CD4-positive, alpha-beta T cell treated with Interferon gamma for 1 hour (primary cell): ENCODE measurements around the gene PDE5A.
"Not testable (repeated sequence)": the region's sequence is repeated elsewhere in the genome, so short reads cannot be mapped to it uniquely, and the experiment has no call there.

Source experiments
- DNase-seq: peaks from one replicate; pipeline ENCODE4 v3.0.0-alpha.2; 2020

The PDE5A gene

GRCh38 chr4:119518230-119518892 is 110.2 kb downstream of the PDE5A start:
- no peak for DNase-seq

DNA sequence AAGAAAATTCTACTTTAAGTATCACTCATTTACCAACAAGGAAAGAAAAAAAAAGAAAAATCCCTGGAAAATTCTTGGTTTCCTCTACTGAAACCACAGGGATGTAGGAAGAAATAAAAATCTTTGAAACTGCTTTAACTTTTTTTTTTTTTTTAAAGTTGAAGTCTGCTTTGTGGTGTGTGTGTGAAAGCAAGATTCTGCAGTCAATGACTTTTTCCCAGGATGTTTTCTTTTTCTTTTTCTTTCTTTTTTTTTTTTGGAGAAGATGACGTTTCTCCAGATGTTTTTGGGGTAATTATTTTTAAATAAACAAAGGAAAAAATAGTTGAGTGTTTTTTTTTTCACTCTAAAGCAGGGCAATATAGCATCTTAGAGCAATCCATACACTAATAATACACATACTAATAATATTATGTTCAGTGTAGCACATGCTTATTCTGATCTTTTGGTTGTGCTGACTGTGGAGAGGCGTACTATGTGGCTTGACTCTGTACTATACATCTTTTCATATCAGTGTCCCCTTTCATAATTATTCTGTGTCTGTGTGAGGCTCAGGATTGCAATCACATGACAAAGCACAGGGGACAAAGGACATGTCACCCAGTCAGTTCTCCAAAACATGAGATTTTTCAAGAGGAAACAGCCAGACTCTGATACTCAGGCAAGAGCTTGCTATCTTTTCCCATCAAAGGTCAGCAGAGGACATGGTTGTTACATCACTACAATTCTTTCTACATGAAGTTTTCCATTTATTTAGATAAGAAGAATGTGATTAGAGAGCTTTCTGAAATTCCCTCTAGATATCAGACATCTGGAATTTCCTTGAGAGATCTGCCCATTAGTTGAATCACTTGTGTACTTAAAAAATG is 111.0 kb downstream of the PDE5A start:
- no peak for DNase-seq

- no peak for DNase-seq
These were observed 116.2 kb downstream of the PDE5A start for GRCh38 chr4:119512398-119512797.

GRCh38 chr4:119510395-119511149 is 118.0 kb downstream of the PDE5A start:
- DNase-seq, result no peak

DNA sequence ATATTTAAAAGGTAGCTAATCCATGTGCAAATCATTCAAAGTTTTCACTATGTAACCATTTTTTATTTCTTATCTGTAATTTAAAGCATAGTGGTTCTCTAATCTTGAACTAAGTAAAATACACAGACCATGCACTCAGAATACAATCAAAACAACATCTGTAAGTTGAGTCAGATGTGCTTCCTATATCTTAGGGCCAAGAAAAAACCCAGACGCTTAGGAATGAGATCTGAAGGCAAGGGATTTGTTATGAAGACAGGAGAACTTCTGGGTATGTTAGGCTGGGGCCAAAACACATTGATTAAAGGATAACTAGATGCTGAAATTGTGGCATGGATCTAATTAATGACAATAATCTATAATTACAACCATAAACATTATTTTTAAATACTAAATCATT is 120.3 kb downstream of the PDE5A start:
- no peak for DNase-seq

DNA sequence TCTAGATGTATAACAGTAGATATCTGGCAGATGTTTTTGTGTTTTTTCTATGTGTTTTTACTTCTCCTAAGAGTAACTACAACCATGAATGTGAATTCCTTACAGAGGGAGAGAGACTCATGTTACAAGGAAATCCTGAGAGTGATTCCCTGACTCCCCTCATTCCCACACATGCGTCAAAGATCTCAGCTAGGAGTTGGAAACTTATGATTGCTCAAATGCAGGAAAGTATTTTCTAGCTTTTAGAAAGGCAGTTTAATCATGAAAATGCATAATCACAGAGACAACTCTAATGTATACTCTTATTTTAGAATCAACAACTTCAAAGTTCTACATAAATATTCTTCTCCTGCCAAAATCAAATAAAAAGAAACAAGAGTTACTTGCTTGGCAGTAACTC is 121.8 kb downstream of the PDE5A start:
- no peak for DNase-seq

DNA sequence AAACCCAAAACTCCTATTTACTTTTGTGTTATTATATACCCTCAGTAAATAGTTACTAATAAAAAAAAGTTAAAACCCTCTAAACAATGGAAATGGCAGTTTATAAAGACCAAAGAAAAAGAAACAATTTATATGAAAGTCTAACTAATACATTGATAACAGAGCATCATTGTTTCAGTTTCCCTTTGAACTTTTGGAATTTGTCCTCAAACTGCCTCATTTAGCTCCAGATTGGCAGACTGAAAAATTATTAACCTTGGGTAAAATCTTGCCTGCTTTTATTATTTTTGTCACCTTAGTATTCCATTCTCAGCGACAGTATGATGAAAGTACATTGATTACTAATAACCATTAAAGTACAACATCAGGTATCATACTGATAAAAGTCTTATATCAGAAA is 124.0 kb downstream of the PDE5A start:
- DNase-seq, result no peak

GRCh38 chr4:119501740-119502139 is 126.9 kb downstream of the PDE5A start:
- DNase-seq, result no peak

GRCh38 chr4:119498527-119498926 is 130.1 kb downstream of the PDE5A start:
- no peak for DNase-seq

DNA sequence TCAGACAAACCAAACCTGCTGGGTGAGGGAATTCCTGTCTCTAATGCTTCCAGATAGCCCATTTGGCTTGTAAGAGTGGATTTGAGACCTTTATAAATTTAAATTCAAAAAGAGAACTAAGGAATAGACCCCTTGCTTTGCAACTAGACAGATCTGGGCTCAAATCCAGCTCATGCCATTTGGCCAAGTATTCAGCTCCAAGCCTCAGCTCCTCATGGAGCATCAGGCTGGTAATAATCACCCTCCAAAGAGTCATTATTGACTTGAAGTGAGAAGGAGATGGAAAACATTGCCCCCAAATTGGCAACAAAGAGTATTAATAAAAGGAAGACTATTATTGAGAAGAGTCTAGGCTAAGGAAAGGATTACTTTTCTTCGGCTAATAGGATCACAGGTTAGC is 134.7 kb downstream of the PDE5A start:
- DNase-seq, result no peak

DNA sequence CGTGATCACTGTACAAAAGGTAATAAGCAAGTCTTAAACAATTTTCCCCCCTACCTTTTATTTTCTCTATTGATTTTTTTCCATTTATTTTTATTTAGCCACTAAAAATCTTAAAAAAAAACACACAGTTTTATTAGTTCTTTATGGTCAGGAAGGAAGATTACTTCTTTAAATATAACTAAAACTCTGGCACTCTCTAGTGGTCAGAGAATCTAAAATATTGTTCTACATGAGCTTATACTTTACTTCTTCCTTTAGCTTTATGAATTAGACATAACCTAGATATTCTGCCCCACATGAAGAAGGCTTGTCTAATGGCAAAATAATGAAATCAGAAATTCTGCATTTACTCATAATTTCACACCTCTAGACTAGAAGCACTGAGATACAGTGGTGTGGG is 135.2 kb downstream of the PDE5A start:
- DNase-seq, result no peak

- DNase-seq, result no peak
These were observed 138.3 kb downstream of the PDE5A start for GRCh38 chr4:119490335-119490734.

- DNase-seq, result no peak
These were observed 139.3 kb downstream of the PDE5A start for GRCh38 chr4:119489305-119489704.

- DNase-seq, result no peak
These were observed 148.3 kb downstream of the PDE5A start for GRCh38 chr4:119480331-119480730.

DNA sequence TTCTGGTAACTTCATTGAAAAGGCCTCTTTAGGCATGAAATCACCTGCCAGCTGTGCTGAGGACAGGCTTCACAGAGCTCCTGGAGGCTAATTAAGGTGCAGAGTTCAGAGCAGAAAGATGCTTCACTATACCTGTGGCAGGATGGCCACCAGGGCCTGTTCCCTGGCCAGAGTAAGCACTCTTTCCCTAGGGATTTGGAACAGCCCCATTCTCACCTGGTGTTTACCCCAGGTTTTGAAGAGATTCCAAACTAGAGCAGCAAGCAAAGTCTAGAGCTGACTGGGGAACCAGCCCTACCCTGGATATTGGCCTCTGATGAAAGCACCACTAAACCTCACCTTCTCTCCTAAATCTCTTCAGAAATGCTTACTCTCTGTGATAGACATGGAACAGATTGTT is 148.8 kb downstream of the PDE5A start:
- no peak for DNase-seq

GRCh38 chr4:119479180-119479808 is 149.3 kb downstream of the PDE5A start:
- DNase-seq, result no peak

DNA sequence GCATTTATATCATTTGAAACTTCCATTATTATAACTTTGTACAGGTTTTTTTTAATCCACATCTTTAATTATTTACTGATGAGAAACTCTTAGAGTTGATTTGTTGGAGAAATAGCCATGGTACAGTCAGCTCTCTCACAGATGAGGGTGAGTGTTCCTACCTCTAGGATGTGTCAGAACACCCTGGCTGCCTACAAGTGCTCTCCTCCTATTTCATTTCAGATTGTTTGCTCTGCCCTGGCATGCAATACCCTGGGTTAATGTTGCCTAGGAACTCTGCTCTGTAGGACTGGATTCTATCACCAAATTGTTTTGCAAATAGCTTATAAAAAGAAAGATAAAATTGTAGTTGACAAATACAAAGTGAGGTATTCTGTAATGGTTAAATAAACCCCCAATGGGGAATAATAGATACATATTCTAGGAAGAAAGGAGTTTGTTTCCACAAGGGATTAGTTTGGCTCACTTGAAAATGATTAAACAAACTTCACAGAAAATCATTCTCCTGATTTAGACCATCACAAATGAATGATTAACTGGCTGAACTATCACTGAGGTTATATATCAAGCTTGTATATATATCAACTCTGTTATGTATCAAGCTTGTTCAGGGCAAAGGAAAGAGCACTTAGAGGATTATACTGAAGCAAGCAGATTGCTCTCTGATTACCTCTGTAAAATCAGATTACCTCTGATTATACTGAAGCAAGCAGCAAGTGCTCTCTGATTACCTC is 150.0 kb downstream of the PDE5A start:
- DNase-seq, result no peak

DNA sequence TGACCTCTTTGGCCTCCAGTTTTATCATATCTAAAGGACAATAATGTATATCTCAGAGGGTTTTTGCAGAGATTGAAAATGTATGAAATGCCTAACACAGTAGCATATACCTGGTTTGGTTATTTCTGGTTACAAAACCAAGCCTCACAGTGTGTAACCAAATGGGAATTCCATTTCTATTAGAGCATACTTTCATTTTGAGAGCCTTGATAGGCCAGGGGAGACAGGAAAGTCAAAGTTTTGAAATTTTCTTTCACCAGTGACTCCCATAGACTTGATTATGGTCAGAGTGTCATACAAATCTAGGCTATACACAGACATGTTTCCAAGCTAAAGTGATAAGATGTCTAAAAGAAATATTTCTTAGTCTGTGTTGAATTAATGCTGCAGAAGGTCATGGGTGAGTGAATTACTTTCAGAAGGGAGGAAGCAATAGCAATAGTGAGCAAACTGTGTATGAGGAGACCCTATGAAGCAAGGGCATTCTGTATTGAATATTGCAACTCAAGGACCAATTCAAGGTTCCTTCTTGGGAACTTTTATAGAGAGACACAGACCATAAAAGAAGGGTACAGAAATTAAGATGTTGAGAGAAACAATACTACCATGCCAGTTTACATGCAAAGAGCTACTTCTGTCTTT is 151.1 kb downstream of the PDE5A start:
- no peak for DNase-seq

DNA sequence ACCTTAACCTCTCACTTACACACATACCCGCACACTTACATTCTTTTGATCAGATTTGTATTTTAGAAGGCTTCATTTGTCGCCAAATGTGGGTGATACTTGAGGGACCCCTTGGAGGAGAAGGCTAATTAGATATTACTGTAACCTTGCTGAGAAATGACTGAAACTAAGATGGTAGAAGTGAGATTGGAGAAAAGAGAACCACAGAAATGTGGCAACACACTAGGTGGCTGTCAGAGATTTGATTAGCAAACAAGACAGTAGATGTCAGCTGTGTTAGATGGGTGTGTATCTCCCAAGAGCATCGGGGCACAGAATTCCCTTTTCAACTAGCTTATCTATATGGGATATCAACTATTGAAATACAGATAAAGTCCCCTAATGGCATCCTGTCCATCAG is 157.3 kb downstream of the PDE5A start:
- DNase-seq, result no peak

DNA sequence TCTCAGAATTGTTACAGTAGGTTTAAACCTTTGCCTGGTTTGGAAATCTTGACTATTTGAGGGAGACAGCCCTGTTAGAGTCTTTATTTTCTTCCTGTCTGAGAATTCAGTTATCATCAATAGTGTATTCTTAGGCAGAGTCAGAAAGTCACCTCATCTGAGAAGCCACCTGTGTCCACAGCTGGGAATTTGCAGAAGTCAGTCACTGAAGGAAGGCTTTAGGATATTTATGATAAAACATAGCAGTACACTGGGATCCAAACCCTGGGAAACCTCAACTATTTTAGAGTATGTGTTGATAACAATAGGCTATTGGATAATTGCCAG is 157.9 kb downstream of the PDE5A start:
- not testable (repeated sequence) for DNase-seq

GRCh38 chr4:119470021-119470736 is 158.4 kb downstream of the PDE5A start:
- DNase-seq, result not testable (repeated sequence)
